ENCODE data around the gene DUS4L. TPM values are rescaled to one million over a fixed set of nuclear protein-coding genes. Genes with fewer than 3 reads are reported as not detected.

Gene DUS4L
- total RNA-seq, 1 donor from 2014 or later: 14.2 TPM

DNA sequence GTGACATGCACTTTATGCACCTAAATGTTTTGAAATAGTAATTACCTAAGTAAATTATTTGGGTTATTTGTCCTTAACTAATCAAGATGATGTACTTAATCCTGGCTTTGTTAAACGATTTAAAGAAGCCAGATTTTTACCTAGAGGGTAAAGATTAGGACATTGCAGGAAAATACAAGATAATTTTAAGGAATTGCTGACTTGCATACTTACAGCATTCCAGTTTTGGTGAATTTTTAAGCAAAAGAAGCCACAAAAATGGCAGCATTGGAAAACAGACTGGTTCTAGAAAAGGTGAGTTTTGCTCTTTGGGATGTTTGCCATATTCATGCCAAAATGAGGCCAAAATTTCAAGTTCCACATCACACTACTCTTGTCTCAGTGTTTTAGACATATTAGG, 49.7 kb downstream of the DUS4L start:
- no peak for DNase-seq (ENCODE audit: low read depth)
- no peak overlapping the region for H3K4me3 ChIP-seq (ENCODE audit: low read depth, low read length)
- TF ChIP-seq, protein P1, sequence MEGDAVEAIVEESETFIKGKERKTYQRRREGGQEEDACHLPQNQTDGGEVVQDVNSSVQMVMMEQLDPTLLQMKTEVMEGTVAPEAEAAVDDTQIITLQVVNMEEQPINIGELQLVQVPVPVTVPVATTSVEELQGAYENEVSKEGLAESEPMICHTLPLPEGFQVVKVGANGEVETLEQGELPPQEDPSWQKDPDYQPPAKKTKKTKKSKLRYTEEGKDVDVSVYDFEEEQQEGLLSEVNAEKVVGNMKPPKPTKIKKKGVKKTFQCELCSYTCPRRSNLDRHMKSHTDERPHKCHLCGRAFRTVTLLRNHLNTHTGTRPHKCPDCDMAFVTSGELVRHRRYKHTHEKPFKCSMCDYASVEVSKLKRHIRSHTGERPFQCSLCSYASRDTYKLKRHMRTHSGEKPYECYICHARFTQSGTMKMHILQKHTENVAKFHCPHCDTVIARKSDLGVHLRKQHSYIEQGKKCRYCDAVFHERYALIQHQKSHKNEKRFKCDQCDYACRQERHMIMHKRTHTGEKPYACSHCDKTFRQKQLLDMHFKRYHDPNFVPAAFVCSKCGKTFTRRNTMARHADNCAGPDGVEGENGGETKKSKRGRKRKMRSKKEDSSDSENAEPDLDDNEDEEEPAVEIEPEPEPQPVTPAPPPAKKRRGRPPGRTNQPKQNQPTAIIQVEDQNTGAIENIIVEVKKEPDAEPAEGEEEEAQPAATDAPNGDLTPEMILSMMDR (conservative IDR thresholded peaks at IDR 0.05; ENCODE audit: low read depth, low read length): no peak

DNA sequence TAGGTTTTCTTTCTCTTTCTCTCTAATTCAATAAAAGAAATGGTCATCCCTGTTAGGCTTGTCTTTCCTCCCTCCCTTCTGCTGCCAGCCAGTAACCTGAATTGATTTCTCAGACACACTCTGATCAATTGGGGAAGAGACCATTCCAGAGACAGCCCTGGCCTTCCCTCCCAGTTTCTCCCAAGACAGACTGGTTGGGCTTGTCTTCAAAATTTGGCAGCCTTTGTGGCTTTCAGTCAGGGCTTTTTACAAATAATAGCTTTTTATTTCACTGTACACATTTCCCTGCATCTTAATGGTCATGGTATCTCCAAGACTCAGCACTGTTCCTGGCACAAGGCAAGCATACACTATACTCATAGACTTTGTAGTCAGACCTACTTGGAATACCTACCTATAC, 50.2 kb downstream of the DUS4L start:
- no peak for DNase-seq (ENCODE audit: low read depth)
- TF ChIP-seq, protein P1 (conservative IDR thresholded peaks at IDR 0.05; ENCODE audit: low read depth, low read length): no peak
- no peak overlapping the region for H3K4me3 ChIP-seq (ENCODE audit: low read depth, low read length)

DNA sequence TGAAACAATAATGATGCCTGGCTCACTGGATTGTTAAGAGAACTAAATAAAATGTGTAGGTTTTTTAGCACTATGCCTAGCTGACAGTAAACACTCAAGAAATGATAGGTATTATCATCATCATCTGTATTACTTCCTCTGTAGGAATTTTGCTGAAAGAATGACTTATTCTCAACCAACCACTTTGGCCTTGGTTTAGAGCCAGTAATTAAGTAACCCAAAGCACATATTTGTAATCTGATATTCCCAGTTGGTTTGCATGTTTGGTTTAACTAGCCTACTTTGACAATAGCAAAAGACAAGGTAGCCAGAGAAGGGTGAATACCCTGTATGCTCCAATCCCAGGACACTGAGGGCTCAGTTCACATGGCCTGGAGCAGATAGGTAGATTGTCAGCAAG, 50.7 kb downstream of the DUS4L start:
- H3K4me3 ChIP-seq (ENCODE audit: low read depth, low read length): no peak overlapping the region
- no peak for DNase-seq (ENCODE audit: low read depth)
- TF ChIP-seq, protein P1 (conservative IDR thresholded peaks at IDR 0.05; ENCODE audit: low read depth, low read length): no peak

DNA sequence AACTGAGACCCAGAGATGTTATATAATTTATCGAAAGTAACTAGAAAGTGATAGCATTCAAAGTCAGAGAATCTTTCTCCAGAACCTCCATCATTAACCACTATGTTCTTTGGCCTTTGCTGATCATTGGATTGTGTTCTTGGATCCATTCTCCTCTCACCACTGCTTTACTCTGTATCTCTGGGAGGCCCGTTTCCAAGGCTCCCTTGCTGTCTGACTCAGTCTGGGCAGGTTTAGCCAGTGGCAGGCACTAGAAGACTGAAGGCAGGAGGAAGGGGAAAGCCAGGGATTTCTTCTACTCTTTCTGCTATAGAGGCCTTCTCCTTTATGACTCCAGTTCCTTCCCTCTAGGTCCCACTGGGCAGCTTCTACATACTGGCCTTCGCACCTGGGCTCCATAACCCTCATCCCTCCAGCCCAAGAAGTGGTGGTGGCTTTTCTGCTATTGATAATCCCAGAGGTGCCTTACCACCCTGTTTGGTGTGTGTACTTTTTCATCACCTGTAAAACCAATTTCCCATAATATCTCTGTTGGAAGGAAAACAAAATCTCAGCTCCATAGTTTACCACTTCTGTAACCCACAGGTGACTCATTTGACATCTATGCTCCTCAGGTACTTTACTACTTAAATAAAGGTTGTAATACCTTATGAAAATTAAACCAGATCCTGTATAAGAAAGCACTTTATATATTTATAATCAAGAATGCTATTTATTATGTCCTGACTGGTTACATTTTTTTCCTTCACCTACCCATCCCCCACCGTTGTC, 52.3 kb downstream of the DUS4L start:
- H3K4me3 ChIP-seq (ENCODE audit: low read depth, low read length): no peak overlapping the region

DNA sequence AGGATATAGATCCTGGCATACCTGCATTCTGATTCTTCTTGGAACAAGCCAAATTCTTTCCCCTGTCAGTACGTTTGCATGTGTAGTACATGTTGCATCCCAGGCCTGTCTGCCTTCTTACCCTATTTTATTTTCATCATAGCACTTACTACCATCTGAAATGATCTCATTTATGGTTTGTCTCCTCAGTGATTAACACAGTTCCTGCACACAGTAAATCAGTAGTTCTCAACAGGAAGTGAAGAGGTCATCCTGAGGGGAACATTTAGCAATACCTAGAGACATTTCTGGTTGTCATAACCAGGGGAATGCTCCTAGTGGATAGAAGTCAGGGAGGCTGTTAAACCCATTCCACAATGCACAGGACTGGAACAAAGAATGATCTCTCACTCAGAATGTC, 58.7 kb downstream of the DUS4L start:
- DNase-seq (ENCODE audit: low read depth): peak; percentile 90
- TF ChIP-seq, protein P1 (conservative IDR thresholded peaks at IDR 0.05; ENCODE audit: low read depth, low read length): peak; percentile 15
- H3K4me3 ChIP-seq (ENCODE audit: low read depth, low read length): no peak overlapping the region

More for the DNA sequence above, 52.3 kb downstream of the DUS4L start:
- no peak for DNase-seq (ENCODE audit: low read depth)
- TF ChIP-seq, protein P1 (conservative IDR thresholded peaks at IDR 0.05; ENCODE audit: low read depth, low read length): no peak

DNA sequence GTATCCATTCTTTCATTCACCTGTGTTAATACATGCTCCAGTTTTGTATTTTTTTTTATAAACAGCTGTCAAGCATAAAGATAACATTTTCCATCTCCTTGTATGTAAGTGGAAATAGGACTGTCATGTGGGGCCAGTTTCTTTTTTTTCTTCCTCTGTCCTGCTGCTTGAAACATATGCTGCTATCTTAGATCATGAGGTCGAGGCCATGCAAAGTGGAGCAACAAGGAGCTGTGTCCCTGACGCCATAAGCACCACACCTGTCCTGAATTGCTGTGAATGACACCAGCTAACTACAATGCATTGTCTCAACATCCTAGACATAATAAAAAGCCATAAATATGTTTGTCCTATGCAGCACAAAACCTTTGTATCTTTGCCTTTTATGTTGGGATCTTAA, 59.1 kb downstream of the DUS4L start:
- DNase-seq (ENCODE audit: low read depth): no peak
- H3K4me3 ChIP-seq (ENCODE audit: low read depth, low read length): no peak overlapping the region
- TF ChIP-seq, protein P1 (conservative IDR thresholded peaks at IDR 0.05; ENCODE audit: low read depth, low read length): no peak

DNA sequence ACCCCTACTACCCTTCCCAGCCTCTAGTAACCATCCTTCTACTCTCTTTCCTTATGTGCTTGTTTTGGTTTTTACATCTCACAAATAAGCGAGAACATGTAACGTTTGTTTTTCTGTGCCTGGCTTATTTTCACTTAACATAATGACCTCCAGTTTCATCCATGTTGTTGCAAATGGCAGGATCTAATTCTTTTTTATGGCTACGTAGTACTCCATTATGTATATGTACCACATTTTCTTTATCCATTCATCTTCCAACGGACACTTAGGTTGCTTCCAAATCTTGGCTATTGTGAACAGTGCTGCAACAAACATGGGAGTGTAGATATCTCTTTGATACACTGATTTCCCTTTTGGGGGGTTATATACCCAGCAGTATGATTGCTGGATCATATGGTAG, 63.2 kb downstream of the DUS4L start:
- no peak for DNase-seq (ENCODE audit: low read depth)
- TF ChIP-seq, protein P1 (conservative IDR thresholded peaks at IDR 0.05; ENCODE audit: low read depth, low read length): no peak
- no peak overlapping the region for H3K4me3 ChIP-seq (ENCODE audit: low read depth, low read length)
